T-helper 1 cell treated with Interleukin-12 subunit alpha and Interleukin-12 subunit beta and Interleukin-4 antibody, amounts not matched to agents 30 ng/mL and 1 ng/mL, for 36 hours (primary cell): Measurements from ENCODE around the gene KAZN. TPM values are rescaled to one million over a fixed set of nuclear protein-coding genes. Genes with fewer than 3 reads are reported as not detected.

ENCODE experiments used
- intact Hi-C: fragments of 100-400 bp; cut with micrococcal nuclease; formaldehyde crosslinking; loops from one replicate; pipeline ENCODE4 v1.15.1; 2024
- total RNA-seq: library from RNA; stranded (reverse); gene quantifications from 2 replicates; pipeline ENCODE4 v1.2.3, GENCODE V29; 2022

Gene KAZN
- total RNA-seq, 1 donor from 2014 or later = 0.20 TPM

- intact Hi-C loops = no loop called here
These were observed 188.2 kb downstream of the KAZN start for GRCh38 chr1:14786681-14787080.

- intact Hi-C loops = no loop called here
These were observed 189.1 kb downstream of the KAZN start for GRCh38 chr1:14787604-14788003.

- intact Hi-C loops = no loop called here
These were observed 189.6 kb downstream of the KAZN start for GRCh38 chr1:14788080-14788479.

- intact Hi-C loops = no loop called here
These were observed 192.5 kb downstream of the KAZN start for GRCh38 chr1:14790982-14791381.

DNA sequence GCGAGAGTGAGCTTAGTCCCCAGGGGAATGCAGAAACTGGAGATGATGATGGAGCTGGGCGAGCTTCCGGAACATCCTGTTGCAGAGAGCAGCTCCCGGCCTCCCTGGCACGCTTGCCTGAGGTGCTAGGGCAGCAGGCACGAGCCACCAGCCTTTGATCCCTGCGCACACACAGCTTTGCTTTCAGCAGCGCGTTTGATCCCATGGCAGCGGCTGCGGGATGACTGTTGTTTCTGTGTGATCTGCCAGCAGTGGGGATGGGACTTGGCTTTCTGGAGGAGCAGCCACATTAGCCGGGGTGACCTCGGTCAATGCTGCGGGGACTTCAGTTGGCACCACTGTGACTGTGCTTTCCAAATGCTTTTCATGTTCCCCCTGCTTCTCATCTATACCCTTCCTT is 193.2 kb downstream of the KAZN start:
- intact Hi-C loops = no loop called here

GRCh38 chr1:14794136-14794768 is 195.8 kb downstream of the KAZN start:
- intact Hi-C loops = no loop called here

- intact Hi-C loops = no loop called here
These were observed 196.4 kb downstream of the KAZN start for GRCh38 chr1:14794906-14795305.

GRCh38 chr1:14795589-14795988 is 197.1 kb downstream of the KAZN start:
- intact Hi-C loops = no loop called here

DNA sequence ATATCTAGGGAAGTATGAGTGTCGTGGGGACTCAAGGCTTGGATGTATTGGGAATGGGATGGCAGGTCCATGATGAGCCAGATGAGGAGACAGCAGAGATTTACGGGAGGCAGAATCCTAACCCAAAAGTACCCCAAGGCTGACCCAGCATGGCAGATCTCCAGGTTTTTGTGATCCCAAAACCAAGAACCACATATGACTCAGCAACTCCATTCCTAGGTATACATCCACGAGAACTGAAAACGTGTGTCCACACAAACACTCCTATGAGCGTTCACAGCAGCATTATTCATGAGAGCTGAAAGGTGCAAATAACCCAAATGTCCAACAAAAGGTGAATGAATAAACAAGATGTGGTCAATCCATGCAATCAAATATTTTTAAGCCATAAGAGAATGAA is 201.5 kb downstream of the KAZN start:
- intact Hi-C loops = no loop called here

GRCh38 chr1:14800500-14801076 is 202.1 kb downstream of the KAZN start:
- intact Hi-C loops = no loop called here

DNA sequence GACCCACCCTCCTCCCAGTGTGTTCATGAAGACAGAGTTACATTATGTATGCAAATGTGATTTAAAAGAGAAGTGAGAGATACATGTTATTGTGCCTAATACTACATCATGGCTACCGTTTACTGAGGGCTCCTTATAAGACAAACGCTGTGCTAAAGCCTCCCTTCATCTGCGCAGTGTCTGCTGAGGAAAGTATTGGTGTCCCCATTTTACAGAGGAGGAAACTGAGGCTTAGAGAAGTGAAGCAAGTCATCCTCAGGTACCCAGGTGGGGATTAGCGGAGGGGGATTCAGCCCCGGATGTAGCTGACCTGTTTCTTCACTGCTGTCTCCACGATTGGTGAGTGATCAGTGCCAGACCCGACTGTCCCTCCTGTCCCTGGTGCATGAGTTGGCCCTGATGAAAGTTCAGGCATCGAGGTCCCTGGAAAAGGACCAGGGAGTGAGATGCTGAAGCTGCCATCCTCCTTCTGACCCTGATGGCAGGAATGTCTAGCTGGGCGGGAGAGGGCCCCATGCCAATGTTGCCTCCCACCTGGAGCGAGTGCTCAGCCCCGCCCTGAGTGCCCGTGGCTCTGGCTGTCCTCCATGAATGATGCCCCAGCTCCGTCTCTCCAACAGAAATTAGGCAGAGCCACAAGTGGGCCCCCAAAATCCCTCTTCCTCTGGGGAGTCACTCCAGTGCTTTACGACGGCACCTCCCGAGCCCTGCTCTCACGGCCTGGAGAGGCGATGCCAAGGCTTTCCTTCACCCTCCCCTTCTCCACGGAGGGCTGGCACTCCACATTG is 204.7 kb downstream of the KAZN start:
- intact Hi-C loops = no loop called here

- intact Hi-C loops = no loop called here
These were observed 206.1 kb downstream of the KAZN start for GRCh38 chr1:14804626-14805025.

DNA sequence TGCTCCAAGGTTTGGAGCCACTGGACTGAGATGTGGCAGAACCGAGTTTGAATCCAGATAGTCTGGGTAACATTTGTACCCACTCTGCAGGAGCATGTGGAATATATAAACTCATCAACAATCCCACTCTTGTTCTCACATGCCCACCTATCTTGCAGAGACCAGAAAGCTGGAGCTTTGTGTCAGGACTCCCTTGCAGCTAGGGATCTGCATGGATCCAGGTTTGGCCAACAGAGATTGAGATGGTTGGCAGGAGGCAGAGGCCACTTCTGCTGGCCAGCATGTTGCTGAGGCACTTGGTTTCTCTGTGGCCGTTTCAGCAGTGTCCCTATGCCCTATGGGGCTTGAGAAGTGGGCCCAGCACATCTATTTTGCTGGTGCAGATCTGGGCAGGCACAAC is 208.3 kb downstream of the KAZN start:
- intact Hi-C loops = no loop called here

DNA sequence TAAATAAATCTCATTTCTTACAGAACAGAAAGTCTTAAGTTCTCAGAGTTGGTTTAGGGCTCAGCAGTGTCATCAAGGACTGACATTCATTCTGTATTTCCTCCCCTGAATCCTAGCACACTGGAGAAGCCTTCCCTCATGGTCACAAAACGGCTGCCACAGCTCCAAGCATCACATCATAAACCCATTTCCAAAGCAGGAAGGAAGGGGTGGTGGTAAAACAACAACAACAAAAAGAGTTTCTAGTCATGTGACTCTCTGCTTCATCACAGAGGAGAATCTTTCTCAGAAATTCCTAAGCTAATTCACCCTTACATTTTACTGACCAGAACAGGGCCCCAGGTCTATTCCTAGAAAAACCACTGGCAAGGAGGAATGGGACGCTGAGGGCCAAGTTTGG is 210.3 kb downstream of the KAZN start:
- intact Hi-C loops = no loop called here

GRCh38 chr1:14809191-14809981 is 210.9 kb downstream of the KAZN start:
- intact Hi-C loops = no loop called here

- intact Hi-C loops = no loop called here
These were observed 212.3 kb downstream of the KAZN start for GRCh38 chr1:14810595-14811361.

DNA sequence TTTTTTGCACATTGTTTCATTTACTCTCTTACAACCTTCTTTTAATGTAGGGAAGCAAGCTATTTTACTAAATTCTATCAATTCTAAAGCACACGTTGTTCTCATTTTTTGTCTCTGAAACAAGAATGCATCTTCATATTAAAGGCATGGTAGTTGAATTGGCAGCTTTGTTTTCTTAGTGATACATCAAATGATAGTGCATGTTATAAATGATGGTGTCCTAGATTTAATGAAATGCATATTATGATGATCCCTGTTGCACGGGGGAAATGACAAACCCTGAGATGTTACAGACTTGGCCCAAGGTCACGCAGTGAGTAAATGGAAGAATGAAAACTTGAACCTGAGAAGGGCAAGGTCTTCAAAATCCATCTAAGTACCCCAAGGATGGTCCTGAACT is 213.1 kb downstream of the KAZN start:
- intact Hi-C loops = no loop called here

DNA sequence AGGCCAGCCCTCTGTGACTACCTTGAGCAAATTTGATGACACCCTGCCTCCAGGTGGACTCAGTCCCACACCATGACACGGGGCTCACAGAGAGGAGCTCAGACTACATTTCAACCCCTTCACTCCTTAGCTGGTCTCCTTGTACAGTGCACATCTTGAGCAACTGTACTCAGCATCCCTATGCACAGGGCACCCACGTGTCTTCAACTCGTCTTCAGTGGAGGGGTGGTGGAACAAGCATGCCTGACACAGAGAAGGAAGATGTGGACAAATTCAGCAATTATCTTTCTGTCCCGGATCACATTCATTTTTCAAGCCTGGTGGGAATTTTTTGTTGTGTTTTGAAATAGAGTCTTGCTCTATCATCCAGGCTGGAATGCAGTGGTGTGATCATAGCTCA is 213.7 kb downstream of the KAZN start:
- intact Hi-C loops = no loop called here

GRCh38 chr1:14815175-14815877 is 216.8 kb downstream of the KAZN start:
- intact Hi-C loops = no loop called here
